GM23338 (cell line): ENCODE results near the gene RNF217.

Source experiments
- CREB1 ChIP-seq: fragments of 250-450 bp; sonication (Bioruptor Pico); IDR thresholded peaks from 2 replicates; pipeline ENCODE4 v1.5.0; 2020; ENCODE audit warnings: low read depth, mild to moderate bottlenecking, moderate library complexity
- CTCF ChIP-seq, 2 experiments: fragments of 200-600 bp in 1 of 2; sonication (generic) in 1 of 2; conservative IDR thresholded peaks; 2 replicates each; pipeline versions ENCODE4 v1.5.1 to v1.6.1; 2016 to 2017; ENCODE audit warnings: antibody characterized with exemption in 2 of 2, low read depth in 2 of 2, mild to moderate bottlenecking in 2 of 2, moderate library complexity in 1 of 2
- POLR2AphosphoS5 ChIP-seq: IDR thresholded peaks from 2 replicates; pipeline ENCODE4 v1.6.1; 2016; ENCODE audit warnings: antibody characterized with exemption, low read depth

- no peak for TF ChIP-seq CTCF (conservative IDR thresholded peaks at IDR 0.05; ENCODE audit: low read depth in 2 of 2)
- no peak for TF ChIP-seq POLR2AphosphoS5
- no peak for TF ChIP-seq CREB1
These were observed 8.4 kb upstream of the RNF217 start for GRCh38 chr6:124953808-124954207.
